Keratinocyte (primary cell): Measurements from ENCODE around the gene STAG1. TPM values are rescaled to one million over a fixed set of nuclear protein-coding genes. Genes with fewer than 3 reads are reported as not detected.

Source experiments
- DNase-seq: peaks from one replicate; pipeline ENCODE4 v3.0.0-alpha.2; 2011; ENCODE audit warnings: low read depth, missing footprints, low spot score
- FAIRE-seq: peaks from 2 replicates; lab custom pipeline; 2011; peaks lifted over from hg19 to GRCh38; lab: Jason Lieb, UNC
- H2AFZ ChIP-seq: 2 replicates; pipeline ENCODE4 v1.6.0; 2012; ENCODE audit warnings: low read length, control low read depth, inconsistent platforms; ENCODE audit not compliant: control insufficient read depth
- H3K27ac ChIP-seq: 2 replicates; pipeline ENCODE4 v1.5.1; 2011; ENCODE audit warnings: low read length; ENCODE audit not compliant: control insufficient read depth, insufficient read depth
- H3K27me3 ChIP-seq: 3 replicates; pipeline ENCODE4 v1.6.0; 2011; ENCODE audit warnings: low read length; ENCODE audit not compliant: control insufficient read depth, insufficient read depth; ENCODE audit errors: extremely low read depth
- H3K36me3 ChIP-seq, 2 experiments: 2 replicates in 1 of 2; 3 replicates in 1 of 2; pipeline ENCODE4 v1.5.1; 2011; ENCODE audit warnings: low read length in 2 of 2, mild to moderate bottlenecking in 1 of 2; ENCODE audit not compliant: control insufficient read depth in 2 of 2, insufficient read depth in 2 of 2; ENCODE audit errors: extremely low read depth in 1 of 2
- H3K4me1 ChIP-seq: 3 replicates; pipeline ENCODE4 v1.5.1; 2011; ENCODE audit warnings: low read length; ENCODE audit not compliant: control insufficient read depth, insufficient read depth; ENCODE audit errors: extremely low read depth
- H3K4me2 ChIP-seq: 3 replicates; pipeline ENCODE4 v1.6.0; 2011; ENCODE audit warnings: low read depth, low read length; ENCODE audit not compliant: control insufficient read depth, insufficient read depth; ENCODE audit errors: extremely low read depth
- H3K4me3 ChIP-seq, 3 experiments: fragments of 200-600 bp in 1 of 3; sonication (generic) in 1 of 3; 2 replicates in 2 of 3; 3 replicates in 1 of 3; pipeline ENCODE4 v1.5.1; 2011 to 2016; ENCODE audit warnings: low read length in 3 of 3, mild to moderate bottlenecking in 3 of 3, control low read depth in 2 of 3, inconsistent platforms in 1 of 3, low read depth in 1 of 3, mixed read lengths in 1 of 3, mixed run types in 1 of 3, moderate library complexity in 1 of 3; ENCODE audit not compliant: control insufficient read depth in 2 of 3, insufficient read depth in 2 of 3; ENCODE audit errors: extremely low read depth in 1 of 3
- H3K79me2 ChIP-seq: 2 replicates; pipeline ENCODE4 v1.6.0; 2012; ENCODE audit warnings: low read length; ENCODE audit not compliant: control insufficient read depth, insufficient read depth
- H3K9ac ChIP-seq: 3 replicates; pipeline ENCODE4 v1.6.0; 2011; ENCODE audit warnings: low read length; ENCODE audit not compliant: control insufficient read depth, insufficient read depth; ENCODE audit errors: extremely low read depth
- H3K9me1 ChIP-seq: 3 replicates; pipeline ENCODE4 v1.6.0; 2011; ENCODE audit warnings: low read length; ENCODE audit not compliant: control insufficient read depth, insufficient read depth; ENCODE audit errors: extremely low read depth
- H3K9me3 ChIP-seq: 2 replicates; pipeline ENCODE4 v1.5.1; 2012; ENCODE audit warnings: low read depth, low read length; ENCODE audit not compliant: control insufficient read depth
- H4K20me1 ChIP-seq: 3 replicates; pipeline ENCODE4 v1.6.0; 2011; ENCODE audit warnings: low read length; ENCODE audit not compliant: control insufficient read depth, insufficient read depth; ENCODE audit errors: extremely low read depth
- CTCF ChIP-seq, 3 experiments: IDR thresholded peaks in 1 of 3; conservative IDR thresholded peaks in 1 of 3; optimal IDR thresholded peaks in 1 of 3; 2 replicates in 2 of 3; 3 replicates in 1 of 3; pipeline versions ENCODE3 to v1.5.1; 2011; ENCODE audit warnings: low read length in 3 of 3, mild to moderate bottlenecking in 3 of 3, moderate library complexity in 2 of 3, control low read depth in 1 of 3, inconsistent platforms in 1 of 3; ENCODE audit not compliant: insufficient read depth in 2 of 3; ENCODE audit errors: extremely low read depth in 1 of 3
- EZH2 ChIP-seq: IDR thresholded peaks from one replicate; pipeline ENCODE4 v1.6.1; 2012; ENCODE audit warnings: inconsistent platforms, mild to moderate bottlenecking, low read length, moderate library complexity
- dilution Hi-C: fragments of 300-500 bp; cut with MboI; formaldehyde crosslinking; loops from one replicate; pipeline ENCODE4 v1.7.0; 2020; ENCODE audit warnings: low sequenced_read_pairs; ENCODE audit not compliant: extremely low pct_ligation_motif_present
- polyA plus RNA-seq, 5 experiments: library from polyadenylated mRNA; depleted of rRNA in 3 of 5; stranded (reverse) in 3 of 5; stranded (forward) in 1 of 5; unstranded in 1 of 5; fragments of >200 nt; gene quantifications; 1 replicate in 1 of 5; 2 replicates in 3 of 5; 3 replicates in 1 of 5; pipeline versions ENCODE4 v1.2.1 to v1.2.3, GENCODE V29; 2011 to 2012; ENCODE audit warnings: missing spikeins in 2 of 5, low read depth in 1 of 5, low replicate concordance in 1 of 5

STAG1 gene
- polyA plus RNA-seq, 1 donor (not counting 4 experiments of a cell fraction or from before 2014, with no cell fraction given) = 11.8 TPM

- no peaks in the 10 kb centered on the region for H3K36me3 ChIP-seq
- no peak overlapping the region for H2AFZ ChIP-seq
- no peak for TF ChIP-seq CTCF (optimal IDR thresholded peaks at IDR 0.05 in 1 of 3, IDR thresholded peaks at IDR 0.05 in 1 of 3, conservative IDR thresholded peaks at IDR 0.05 in 1 of 3; ENCODE audit: extremely low read depth in 1 of 3, insufficient read depth in 2 of 3, low read length in 3 of 3)
- no peak for TF ChIP-seq EZH2
- H3K9me1 ChIP-seq = no peaks in the 10 kb centered on the region
- no peak for DNase-seq
- no peak overlapping the region for H3K4me3 ChIP-seq
- H3K27me3 ChIP-seq = no peaks in the 10 kb centered on the region
- H3K27ac ChIP-seq = no peak overlapping the region
- no peak overlapping the region for H3K4me2 ChIP-seq
- no peak for FAIRE-seq
- H3K79me2 ChIP-seq = no peaks in the 10 kb centered on the region
- no peaks in the 10 kb centered on the region for H4K20me1 ChIP-seq
- no peaks in the 10 kb centered on the region for H3K4me1 ChIP-seq
- dilution Hi-C loops = no loop called here
- H3K9me3 ChIP-seq = no peaks in the 10 kb centered on the region
- no peak overlapping the region for H3K9ac ChIP-seq
These were observed 440.9 kb downstream of the STAG1 start for GRCh38 chr3:136311261-136311660.

GRCh38 chr3:136305879-136306278 lies 446.3 kb downstream of the STAG1 start:
- H3K4me1 ChIP-seq = no peaks in the 10 kb centered on the region
- peaks cover 5 to 7% of the 10 kb centered on the region in 2 experiments for H3K36me3 ChIP-seq
- no peak overlapping the region for H3K4me3 ChIP-seq
- no peaks in the 10 kb centered on the region for H3K79me2 ChIP-seq
- H3K27me3 ChIP-seq = no peaks in the 10 kb centered on the region
- TF ChIP-seq CTCF (optimal IDR thresholded peaks at IDR 0.05 in 1 of 3, IDR thresholded peaks at IDR 0.05 in 1 of 3, conservative IDR thresholded peaks at IDR 0.05 in 1 of 3; ENCODE audit: extremely low read depth in 1 of 3, insufficient read depth in 2 of 3, low read length in 3 of 3) = peak in 2 of 3 experiments; percentile 32 to 56
- no peak for TF ChIP-seq EZH2
- H4K20me1 ChIP-seq = no peaks in the 10 kb centered on the region
- FAIRE-seq (peak; percentile 65), DNase-seq (no peak)
- dilution Hi-C loops = no loop called here
- no peak overlapping the region for H3K27ac ChIP-seq
- no peaks in the 10 kb centered on the region for H3K9me1 ChIP-seq
- H3K9me3 ChIP-seq = no peaks in the 10 kb centered on the region
- H3K4me2 ChIP-seq = no peak overlapping the region
- no peak overlapping the region for H3K9ac ChIP-seq
- no peak overlapping the region for H2AFZ ChIP-seq
